SK-N-SH (cell line): ENCODE data around the gene SH3BP5L.

ENCODE experiments used
- CTCF ChIP-seq: fragments of 200-600 bp; sonication (generic); IDR thresholded peaks from 2 replicates; pipeline ENCODE4 v1.6.1; 2017; ENCODE audit warnings: antibody characterized with exemption, mild to moderate bottlenecking, moderate library complexity
- EP300 ChIP-seq, 2 experiments: IDR thresholded peaks; 2 replicates each; pipeline versions ENCODE4 v1.4.0 to v1.6.1; 2012; ENCODE audit warnings: borderline replicate concordance in 1 of 2, low read depth in 1 of 2, low read length in 1 of 2
- EZH2phosphoT487 ChIP-seq: fragments of 200-600 bp; sonication (generic); IDR thresholded peaks from 2 replicates; pipeline ENCODE4 v1.6.1; 2017; ENCODE audit warnings: low read depth, mixed run types, mild to moderate bottlenecking, antibody characterized with exemption, moderate library complexity, borderline replicate concordance
- FOXJ3 ChIP-seq: sonication (generic); formaldehyde crosslinking; IDR thresholded peaks from 2 replicates; pipeline ENCODE4 v1.5.1; 2020; ENCODE audit warnings: mild to moderate bottlenecking, missing genetic modification reagents
- FOXM1 ChIP-seq: IDR thresholded peaks from 2 replicates; pipeline ENCODE4 v1.4.0; 2012; ENCODE audit warnings: low read depth, mild to moderate bottlenecking
- GABPA ChIP-seq: IDR thresholded peaks from 2 replicates; pipeline ENCODE4 v1.4.0; 2012; ENCODE audit warnings: low read depth, mild to moderate bottlenecking
- MAX ChIP-seq: IDR thresholded peaks from 2 replicates; pipeline ENCODE4 v1.4.0; 2012; ENCODE audit warnings: low read depth
- MXI1 ChIP-seq: IDR thresholded peaks from 2 replicates; pipeline ENCODE4 v1.6.1; 2012; ENCODE audit warnings: mild to moderate bottlenecking, low read depth, low read length, improper control_type of control experiment
- POLR2AphosphoS5 ChIP-seq: IDR thresholded peaks from 2 replicates; pipeline ENCODE4 v1.6.1; 2012; ENCODE audit warnings: low read depth, low read length
- RAD21 ChIP-seq: IDR thresholded peaks from 2 replicates; pipeline ENCODE4 v1.6.1; 2012; ENCODE audit warnings: mild to moderate bottlenecking, low read length
- TAF1 ChIP-seq: IDR thresholded peaks from 2 replicates; pipeline ENCODE4 v1.6.1; 2012; ENCODE audit warnings: low read depth, mild to moderate bottlenecking, low read length, moderate library complexity, borderline replicate concordance
- TEAD4 ChIP-seq: IDR thresholded peaks from 2 replicates; pipeline ENCODE4 v1.4.0; 2012; ENCODE audit warnings: mild to moderate bottlenecking, borderline replicate concordance; ENCODE audit not compliant: insufficient read depth
- YY1 ChIP-seq: IDR thresholded peaks from 2 replicates; pipeline ENCODE4 v1.4.0; 2012; ENCODE audit warnings: low read depth, mild to moderate bottlenecking
- TF ChIP-seq, protein P1 (sequence below): IDR thresholded peaks from 2 replicates; pipeline ENCODE4 v1.6.1; 2012; ENCODE audit warnings: mild to moderate bottlenecking, low read depth, low read length, moderate library complexity

- TF ChIP-seq CTCF, result no peak
- no peak for TF ChIP-seq FOXM1
- TF ChIP-seq EP300 (IDR thresholded peaks at IDR 0.05; ENCODE audit: borderline replicate concordance in 1 of 2, low read depth in 1 of 2, low read length in 1 of 2), result no peak
- TF ChIP-seq EZH2phosphoT487, result no peak
- TF ChIP-seq YY1, result no peak
- no peak for TF ChIP-seq POLR2AphosphoS5
- TF ChIP-seq RAD21, result no peak
- no peak for TF ChIP-seq MAX
- no peak for TF ChIP-seq TAF1
- no peak for TF ChIP-seq TEAD4
- no peak for TF ChIP-seq FOXJ3 (CRISPR knock-in tag)
- TF ChIP-seq GABPA, result no peak
- TF ChIP-seq, protein P1, sequence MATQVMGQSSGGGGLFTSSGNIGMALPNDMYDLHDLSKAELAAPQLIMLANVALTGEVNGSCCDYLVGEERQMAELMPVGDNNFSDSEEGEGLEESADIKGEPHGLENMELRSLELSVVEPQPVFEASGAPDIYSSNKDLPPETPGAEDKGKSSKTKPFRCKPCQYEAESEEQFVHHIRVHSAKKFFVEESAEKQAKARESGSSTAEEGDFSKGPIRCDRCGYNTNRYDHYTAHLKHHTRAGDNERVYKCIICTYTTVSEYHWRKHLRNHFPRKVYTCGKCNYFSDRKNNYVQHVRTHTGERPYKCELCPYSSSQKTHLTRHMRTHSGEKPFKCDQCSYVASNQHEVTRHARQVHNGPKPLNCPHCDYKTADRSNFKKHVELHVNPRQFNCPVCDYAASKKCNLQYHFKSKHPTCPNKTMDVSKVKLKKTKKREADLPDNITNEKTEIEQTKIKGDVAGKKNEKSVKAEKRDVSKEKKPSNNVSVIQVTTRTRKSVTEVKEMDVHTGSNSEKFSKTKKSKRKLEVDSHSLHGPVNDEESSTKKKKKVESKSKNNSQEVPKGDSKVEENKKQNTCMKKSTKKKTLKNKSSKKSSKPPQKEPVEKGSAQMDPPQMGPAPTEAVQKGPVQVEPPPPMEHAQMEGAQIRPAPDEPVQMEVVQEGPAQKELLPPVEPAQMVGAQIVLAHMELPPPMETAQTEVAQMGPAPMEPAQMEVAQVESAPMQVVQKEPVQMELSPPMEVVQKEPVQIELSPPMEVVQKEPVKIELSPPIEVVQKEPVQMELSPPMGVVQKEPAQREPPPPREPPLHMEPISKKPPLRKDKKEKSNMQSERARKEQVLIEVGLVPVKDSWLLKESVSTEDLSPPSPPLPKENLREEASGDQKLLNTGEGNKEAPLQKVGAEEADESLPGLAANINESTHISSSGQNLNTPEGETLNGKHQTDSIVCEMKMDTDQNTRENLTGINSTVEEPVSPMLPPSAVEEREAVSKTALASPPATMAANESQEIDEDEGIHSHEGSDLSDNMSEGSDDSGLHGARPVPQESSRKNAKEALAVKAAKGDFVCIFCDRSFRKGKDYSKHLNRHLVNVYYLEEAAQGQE, result no peak
- TF ChIP-seq MXI1, result no peak
These were observed 30.5 kb upstream of the SH3BP5L start for GRCh38 chr1:248856176-248856575.
